RWPE1 (cell line): Measurements from ENCODE around the gene RAB3GAP1.

Experiments used
- CTCF ChIA-PET: fragments of 350-600 bp; sonication (Branson Sonifier 250); formaldehyde crosslinking; extraction: SDS; loops from one replicate; lab custom pipeline; 2021; lab: Yijun Ruan, JAX
- POLR2A ChIA-PET: fragments of 400-600 bp; formaldehyde crosslinking; extraction: SDS; loops from one replicate; lab custom pipeline; 2020; ENCODE audit warnings: antibody characterized with exemption; ENCODE audit not compliant: low non-redundant PET; lab: Yijun Ruan, JAX
- DNase-seq: peaks from one replicate; pipeline ENCODE4 v3.0.0; 2012; ENCODE audit warnings: low spot score
- H3K27ac ChIP-seq: fragments of 450-650 bp; 2 replicates; pipeline ENCODE4 v1.5.1; 2017
- CTCF ChIP-seq: fragments of 450-650 bp; conservative IDR thresholded peaks from 2 replicates; pipeline ENCODE4 v1.5.1; 2017; ENCODE audit warnings: low read depth, mild to moderate bottlenecking

RAB3GAP1 gene

GRCh38 chr2:135162377-135162776 lies 110.3 kb downstream of the RAB3GAP1 start:
- POLR2A ChIA-PET, result no interaction called here
- CTCF ChIA-PET, result no interaction called here
- TF ChIP-seq CTCF, result no peak
- DNase-seq, result no peak
- no peak overlapping the region for H3K27ac ChIP-seq

- POLR2A ChIA-PET, result no interaction called here
- no peak overlapping the region for H3K27ac ChIP-seq
- TF ChIP-seq CTCF, result no peak
- no peak for DNase-seq
- CTCF ChIA-PET, result interaction anchor here (0.5 kb wide), 1 partner anchor 81 kb away, joined by 6 read pairs; no protein-coding TSS in a partner anchor
Measured at GRCh38 chr2:135162786-135163185, 110.7 kb downstream of the RAB3GAP1 start.

GRCh38 chr2:135163306-135163705 lies 111.2 kb downstream of the RAB3GAP1 start:
- TF ChIP-seq CTCF, result no peak
- CTCF ChIA-PET, result interaction anchor here (0.5 to 0.8 kb wide), 3 partner anchors 81 to 443 kb away, joined by 4 to 6 read pairs (median 4); no protein-coding TSS in a partner anchor
- no peak for DNase-seq
- H3K27ac ChIP-seq, result no peak overlapping the region
- POLR2A ChIA-PET, result no interaction called here

- no peak overlapping the region for H3K27ac ChIP-seq
- CTCF ChIA-PET, result interaction anchor here (0.8 kb wide), 2 partner anchors 9 to 160 kb away, joined by 4 read pairs; no protein-coding TSS in a partner anchor
- DNase-seq, result no peak
- TF ChIP-seq CTCF, result no peak
- POLR2A ChIA-PET, result no interaction called here
Measured at GRCh38 chr2:135163901-135164300, 111.8 kb downstream of the RAB3GAP1 start.

GRCh38 chr2:135164431-135164830 lies 112.3 kb downstream of the RAB3GAP1 start:
- DNase-seq, result peak; percentile 67
- TF ChIP-seq CTCF, result no peak
- H3K27ac ChIP-seq, result no peak overlapping the region
- ChIA-PET CTCF (interaction anchor here (0.7 to 0.8 kb wide), 3 partner anchors 10 to 160 kb away, joined by 3 to 4 read pairs (median 4); no protein-coding TSS in a partner anchor), POLR2A (no interaction called here)

GRCh38 chr2:135167273-135167672 lies 115.2 kb downstream of the RAB3GAP1 start:
- ChIA-PET CTCF (no interaction called here), POLR2A (no interaction called here)
- DNase-seq, result no peak
- H3K27ac ChIP-seq, result no peak overlapping the region
- no peak for TF ChIP-seq CTCF
